AG09319 (cell line): ENCODE results near the gene DOCK3.

Experiments
- DNase-seq: peaks from one replicate; pipeline ENCODE4 v3.0.0-alpha.2; 2010; ENCODE audit warnings: low read depth; ENCODE audit errors: extremely low read depth
- CTCF ChIP-seq: IDR thresholded peaks from 2 replicates; pipeline ENCODE4 v1.5.1; 2011; ENCODE audit warnings: low read depth, mild to moderate bottlenecking, inconsistent platforms, low read length, moderate library complexity

DOCK3 gene

GRCh38 chr3:51333021-51333420 is 658.3 kb downstream of the DOCK3 start:
- no peak for TF ChIP-seq CTCF
- DNase-seq = no peak

GRCh38 chr3:51336261-51336660 is 661.5 kb downstream of the DOCK3 start:
- no peak for DNase-seq
- TF ChIP-seq CTCF = no peak

- no peak for DNase-seq
- TF ChIP-seq CTCF = no peak
These were observed 662.9 kb downstream of the DOCK3 start for GRCh38 chr3:51337666-51338065.

GRCh38 chr3:51338632-51339031 is 663.9 kb downstream of the DOCK3 start:
- no peak for DNase-seq
- no peak for TF ChIP-seq CTCF

GRCh38 chr3:51340013-51340829 is 665.5 kb downstream of the DOCK3 start:
- TF ChIP-seq CTCF = no peak
- DNase-seq = peak; percentile 73

GRCh38 chr3:51340989-51341636 is 666.4 kb downstream of the DOCK3 start:
- no peak for DNase-seq
- no peak for TF ChIP-seq CTCF

- peak; percentile 46 for DNase-seq
These were observed 669.4 kb downstream of the DOCK3 start for GRCh38 chr3:51343918-51344687.

More at GRCh38 chr3:51343918-51344687, 669.4 kb downstream of the DOCK3 start:
- no peak for TF ChIP-seq CTCF
